NCI-H2107 treated with DMSO at 0.1 percent for 48 hours (cell line): Measurements from ENCODE around the gene ZNF557.
"Not testable (repeated sequence)": the region's sequence is repeated elsewhere in the genome, so short reads cannot be mapped to it uniquely, and the experiment has no call there.

Source experiments
- DNase-seq: peaks from one replicate; lab custom pipeline; 2025; ENCODE audit not compliant: unreplicated experiment; lab: John Stamatoyannopoulos, UW

The ZNF557 gene

DNA sequence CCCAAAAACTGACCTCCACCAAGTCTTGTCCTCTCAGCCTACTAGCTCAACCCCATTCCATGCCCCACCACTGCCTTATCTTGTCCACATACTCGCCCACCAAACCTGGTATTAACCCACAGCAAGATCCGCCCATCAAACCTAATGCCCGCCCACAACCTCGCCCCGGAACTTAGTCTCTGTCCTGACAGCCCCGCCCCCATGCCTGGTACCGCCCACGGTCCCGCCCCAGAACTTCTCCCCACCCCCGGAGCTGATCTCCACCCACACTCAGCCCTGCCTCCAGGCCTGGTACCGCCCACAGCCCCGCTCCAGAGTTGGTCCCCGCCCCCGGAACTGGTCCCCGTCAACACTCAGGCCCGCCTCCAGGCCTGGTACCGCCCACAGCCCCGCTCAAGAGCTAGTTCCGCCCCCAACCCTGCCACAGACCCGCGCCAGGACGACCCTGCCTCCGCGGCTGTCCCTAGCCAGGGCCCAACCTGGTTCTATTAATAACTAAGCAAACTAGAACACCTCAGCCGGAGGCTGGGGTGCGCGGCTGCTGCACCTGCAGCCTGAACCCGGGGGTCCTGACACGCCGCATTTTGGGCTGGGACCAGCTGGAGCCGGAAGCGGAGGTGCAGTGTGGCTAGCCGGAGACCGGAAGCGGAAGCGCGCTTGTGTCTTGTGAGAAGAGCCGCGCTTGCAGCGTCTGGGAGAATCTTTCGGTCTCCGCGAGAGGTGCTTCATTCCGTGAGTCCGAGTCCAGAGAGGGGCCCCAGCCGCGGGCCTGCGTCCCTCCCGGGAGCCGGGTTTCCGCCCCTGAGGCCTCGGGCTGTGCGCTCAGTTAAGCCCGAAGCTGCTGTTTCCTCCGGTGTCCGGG is at the start of gene ZNF557:
ZNF557 (plus strand) TSS at position 662 of the 862 bp plus-strand sequence. CDS start 5,372 bp downstream, outside the sequence.
- DNase-seq = peak; percentile 83

DNA sequence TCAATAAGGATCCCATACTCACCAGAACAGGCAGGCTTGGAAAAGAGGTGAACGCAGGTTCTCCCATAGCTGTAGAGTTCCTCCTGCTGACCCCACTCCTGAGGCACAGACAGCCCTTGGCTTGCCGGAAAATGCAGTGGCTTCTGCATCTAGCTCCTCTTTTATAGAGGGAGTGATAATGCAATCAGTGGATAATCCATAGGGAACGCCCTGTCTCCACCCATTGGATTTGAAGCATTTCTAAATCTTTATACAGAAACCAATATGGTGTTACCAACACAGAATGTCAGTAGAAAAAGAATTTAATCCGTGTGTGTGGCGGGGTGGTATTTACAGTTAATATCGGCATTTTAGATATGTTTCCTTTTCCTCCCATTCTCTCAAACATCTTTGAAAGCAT is 48.2 kb upstream of the ZNF557 start, which contains the start of gene MBD3L2B:
MBD3L2B (minus strand) TSS at position 101 of the 400 bp plus-strand sequence; CDS start at position 67, 34 bp downstream.
- DNase-seq = not testable (repeated sequence)

DNA sequence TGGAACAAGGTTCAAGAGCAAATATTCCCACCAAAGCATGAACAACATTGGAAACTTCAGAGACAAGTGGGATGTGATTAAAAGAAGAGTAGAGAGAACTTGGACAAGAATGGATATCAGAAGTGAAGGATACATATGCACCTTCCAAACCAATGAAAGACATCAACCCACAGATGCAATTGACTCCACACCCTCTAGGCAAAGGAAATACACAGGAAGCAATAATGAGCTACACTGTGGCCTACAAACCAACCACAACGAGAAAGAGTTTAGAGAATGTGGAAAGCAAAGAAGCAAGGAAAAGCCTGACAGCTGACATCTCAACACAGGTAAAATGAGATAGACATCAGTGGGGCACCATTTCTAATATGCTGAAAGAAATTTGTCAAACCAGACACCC is 40.7 kb upstream of the ZNF557 start:
- DNase-seq = not testable (repeated sequence)

DNA sequence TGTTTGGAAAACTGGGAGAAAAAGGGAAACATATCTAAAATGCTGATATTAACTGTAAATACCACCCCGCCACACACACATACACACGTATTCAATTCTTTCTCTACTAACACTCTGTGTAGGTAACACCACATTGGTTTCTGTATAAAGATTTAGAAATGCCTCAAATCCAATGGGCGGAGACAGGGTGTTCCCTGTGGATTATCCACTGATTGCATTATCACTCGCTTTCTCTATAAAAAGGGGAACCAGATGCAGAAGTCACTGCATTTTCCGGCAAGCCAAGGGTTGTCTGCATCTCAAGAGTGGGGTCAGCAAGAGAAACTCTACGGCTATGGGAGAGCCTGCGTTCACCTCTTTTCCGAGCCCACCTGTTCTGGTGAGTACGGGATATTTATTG is 39.2 kb upstream of the ZNF557 start, which contains the start of gene MBD3L5:
MBD3L5 (plus strand) TSS at position 301 of the 400 bp plus-strand sequence; CDS start at position 335, 34 bp downstream.
- DNase-seq = not testable (repeated sequence)

DNA sequence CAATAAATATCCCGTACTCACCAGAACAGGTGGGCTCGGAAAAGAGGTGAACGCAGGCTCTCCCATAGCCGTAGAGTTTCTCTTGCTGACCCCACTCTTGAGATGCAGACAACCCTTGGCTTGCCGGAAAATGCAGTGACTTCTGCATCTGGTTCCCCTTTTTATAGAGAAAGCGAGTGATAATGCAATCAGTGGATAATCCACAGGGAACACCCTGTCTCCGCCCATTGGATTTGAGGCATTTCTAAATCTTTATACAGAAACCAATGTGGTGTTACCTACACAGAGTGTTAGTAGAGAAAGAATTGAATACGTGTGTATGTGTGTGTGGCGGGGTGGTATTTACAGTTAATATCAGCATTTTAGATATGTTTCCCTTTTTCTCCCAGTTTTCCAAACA is 29.4 kb upstream of the ZNF557 start, which contains the start of gene MBD3L4:
MBD3L4 (minus strand) TSS at position 101 of the 400 bp plus-strand sequence; CDS start at position 66, 35 bp downstream.
- DNase-seq = not testable (repeated sequence)

DNA sequence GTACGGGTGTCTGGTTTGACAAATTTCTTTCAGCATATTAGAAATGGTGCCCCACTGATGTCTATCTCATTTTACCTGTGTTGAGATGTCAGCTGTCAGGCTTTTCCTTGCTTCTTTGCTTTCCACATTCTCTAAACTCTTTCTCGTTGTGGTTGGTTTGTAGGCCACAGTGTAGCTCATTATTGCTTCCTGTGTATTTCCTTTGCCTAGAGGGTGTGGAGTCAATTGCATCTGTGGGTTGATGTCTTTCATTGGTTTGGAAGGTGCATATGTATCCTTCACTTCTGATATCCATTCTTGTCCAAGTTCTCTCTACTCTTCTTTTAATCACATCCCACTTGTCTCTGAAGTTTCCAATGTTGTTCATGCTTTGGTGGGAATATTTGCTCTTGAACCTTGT is 27.9 kb upstream of the ZNF557 start:
- not testable (repeated sequence) for DNase-seq

DNA sequence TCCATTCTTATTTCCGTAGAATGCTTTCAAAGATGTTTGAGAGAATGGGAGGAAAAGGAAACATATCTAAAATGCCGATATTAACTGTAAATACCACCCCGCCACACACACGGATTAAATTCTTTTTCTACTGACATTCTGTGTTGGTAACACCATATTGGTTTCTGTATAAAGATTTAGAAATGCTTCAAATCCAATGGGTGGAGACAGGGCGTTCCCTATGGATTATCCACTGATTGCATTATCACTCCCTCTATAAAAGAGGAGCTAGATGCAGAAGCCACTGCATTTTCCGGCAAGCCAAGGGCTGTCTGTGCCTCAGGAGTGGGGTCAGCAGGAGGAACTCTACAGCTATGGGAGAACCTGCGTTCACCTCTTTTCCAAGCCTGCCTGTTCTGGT is 20.5 kb upstream of the ZNF557 start, which contains the start of gene MBD3L2:
MBD3L2 (plus strand) TSS at position 301 of the 400 bp plus-strand sequence; CDS start at position 354, 53 bp downstream.
- DNase-seq = not testable (repeated sequence)

DNA sequence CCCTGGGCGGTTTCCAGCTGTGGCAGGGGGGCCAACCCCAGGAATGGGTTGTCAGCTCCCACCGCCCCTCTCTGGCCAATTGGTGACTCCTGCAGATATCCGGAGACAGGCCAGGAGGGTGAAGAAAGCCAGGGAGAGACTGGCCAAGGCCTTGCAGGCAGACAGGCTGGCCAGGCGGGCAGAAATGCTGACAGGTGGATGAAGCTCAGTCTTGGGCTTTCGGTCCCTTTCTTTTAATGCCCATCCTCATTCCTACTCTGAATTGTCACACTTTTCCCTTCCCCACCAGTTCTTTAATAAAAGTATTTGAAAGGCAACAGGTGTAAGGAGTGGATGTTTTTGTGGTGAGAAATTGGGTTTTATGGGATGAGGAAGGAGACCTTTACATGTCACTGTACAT is 18.1 kb upstream of the ZNF557 start:
- not testable (repeated sequence) for DNase-seq

DNA sequence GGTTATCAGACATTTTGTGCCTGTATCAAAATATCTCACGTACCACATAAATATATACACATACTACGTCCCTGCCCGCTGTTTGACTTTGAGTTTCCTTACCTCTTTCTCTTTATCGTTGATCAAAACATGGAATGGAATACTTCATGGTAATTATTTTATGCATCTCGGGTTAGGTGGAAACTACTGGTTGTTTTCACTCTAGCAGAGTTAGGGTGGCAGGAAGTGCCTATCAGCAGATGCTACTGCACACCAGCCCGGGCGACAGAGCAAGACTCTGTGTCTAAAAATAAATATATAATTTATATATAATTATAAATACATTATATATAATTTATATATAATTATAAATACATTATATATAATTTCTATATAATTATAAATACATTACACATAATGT is 16.6 kb upstream of the ZNF557 start:
- not testable (repeated sequence) for DNase-seq

DNA sequence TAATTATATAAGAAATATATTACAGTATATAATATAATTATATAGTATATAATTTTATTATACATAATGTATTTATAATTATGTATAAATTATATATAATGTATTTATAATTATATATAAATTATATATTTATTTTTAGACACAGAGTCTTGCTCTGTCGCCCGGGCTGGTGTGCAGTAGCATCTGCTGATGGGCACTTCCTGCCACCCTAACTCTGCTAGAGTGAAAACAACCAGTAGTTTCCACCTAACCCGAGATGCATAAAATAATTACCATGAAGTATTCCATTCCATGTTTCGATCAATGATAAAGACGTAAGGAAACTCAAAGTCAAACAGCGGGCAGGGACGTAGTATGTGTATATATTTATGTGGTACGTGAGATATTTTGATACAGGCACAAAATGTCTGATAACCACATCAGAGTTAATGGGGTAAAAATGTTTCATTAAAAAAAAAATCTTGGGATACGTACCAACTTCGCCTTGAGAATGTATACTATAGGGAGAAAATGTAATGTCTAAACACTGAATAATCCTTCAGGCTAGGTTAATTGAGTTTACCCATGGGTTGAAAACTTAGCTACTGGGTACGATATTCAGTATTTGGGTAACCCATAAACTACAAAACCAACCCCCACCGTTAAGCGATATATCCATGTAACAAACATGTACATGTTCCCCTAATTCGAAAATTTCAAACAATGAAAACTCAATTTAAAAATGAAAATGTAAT is 14.7 kb upstream of the ZNF557 start:
- DNase-seq = not testable (repeated sequence)

DNA sequence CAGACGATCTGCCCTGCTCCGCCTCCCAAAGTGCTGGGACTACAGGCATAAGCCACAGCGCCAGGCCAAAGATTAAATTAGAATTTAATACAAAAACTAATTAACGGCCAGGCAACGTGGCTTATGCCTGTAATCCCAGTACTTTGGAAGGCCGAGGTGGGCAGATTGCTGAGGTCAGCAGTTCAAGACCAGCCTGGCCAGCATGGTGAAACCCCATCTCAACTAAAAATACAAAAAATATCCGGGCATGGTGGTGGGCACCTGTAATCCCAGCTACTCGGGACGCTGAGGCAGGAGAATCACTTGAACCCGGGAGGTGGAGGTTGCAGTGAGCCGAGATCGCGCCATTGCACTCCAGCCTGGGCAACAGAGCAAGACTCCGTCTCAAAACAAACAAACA is 13.8 kb upstream of the ZNF557 start:
- DNase-seq = not testable (repeated sequence)

DNA sequence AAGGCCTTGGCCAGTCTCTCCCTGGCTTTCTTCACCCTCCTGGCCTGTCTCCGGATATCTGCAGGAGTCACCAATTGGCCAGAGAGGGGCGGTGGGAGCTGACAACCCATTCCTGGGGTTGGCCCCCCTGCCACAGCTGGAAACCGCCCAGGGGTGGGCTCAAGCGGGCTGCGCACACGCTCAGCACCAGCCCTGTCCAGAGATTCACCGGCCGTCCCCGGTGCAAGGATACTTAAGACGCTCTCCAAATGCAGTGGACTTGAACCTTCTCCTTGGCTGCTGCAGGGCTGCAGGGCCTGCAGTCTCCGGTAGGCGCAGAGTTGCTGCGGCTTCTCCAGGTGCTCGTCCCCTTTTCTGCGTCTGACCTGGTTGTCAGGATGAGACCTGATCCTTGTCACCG is 13.1 kb upstream of the ZNF557 start:
- not testable (repeated sequence) for DNase-seq

DNA sequence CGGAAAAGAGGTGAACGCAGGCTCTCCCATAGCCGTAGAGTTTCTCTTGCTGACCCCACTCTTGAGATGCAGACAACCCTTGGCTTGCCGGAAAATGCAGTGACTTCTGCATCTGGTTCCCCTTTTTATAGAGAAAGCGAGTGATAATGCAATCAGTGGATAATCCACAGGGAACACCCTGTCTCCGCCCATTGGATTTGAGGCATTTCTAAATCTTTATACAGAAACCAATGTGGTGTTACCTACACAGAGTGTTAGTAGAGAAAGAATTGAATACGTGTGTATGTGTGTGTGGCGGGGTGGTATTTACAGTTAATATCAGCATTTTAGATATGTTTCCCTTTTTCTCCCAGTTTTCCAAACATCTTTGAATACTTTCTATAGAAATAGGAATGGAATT is 10.9 kb upstream of the ZNF557 start, which contains the start of gene MBD3L3:
MBD3L3 (minus strand) TSS at position 101 of the 400 bp plus-strand sequence; CDS start at position 30, 71 bp downstream.
- DNase-seq = not testable (repeated sequence)

DNA sequence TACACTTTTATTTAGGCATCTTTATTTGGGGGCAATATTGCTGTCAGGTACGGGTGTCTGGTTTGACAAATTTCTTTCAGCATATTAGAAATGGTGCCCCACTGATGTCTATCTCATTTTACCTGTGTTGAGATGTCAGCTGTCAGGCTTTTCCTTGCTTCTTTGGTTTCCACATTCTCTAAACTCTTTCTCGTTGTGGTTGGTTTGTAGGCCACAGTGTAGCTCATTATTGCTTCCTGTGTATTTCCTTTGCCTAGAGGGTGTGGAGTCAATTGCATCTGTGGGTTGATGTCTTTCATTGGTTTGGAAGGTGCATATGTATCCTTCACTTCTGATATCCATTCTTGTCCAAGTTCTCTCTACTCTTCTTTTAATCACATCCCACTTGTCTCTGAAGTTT is 9.5 kb upstream of the ZNF557 start:
- not testable (repeated sequence) for DNase-seq

DNA sequence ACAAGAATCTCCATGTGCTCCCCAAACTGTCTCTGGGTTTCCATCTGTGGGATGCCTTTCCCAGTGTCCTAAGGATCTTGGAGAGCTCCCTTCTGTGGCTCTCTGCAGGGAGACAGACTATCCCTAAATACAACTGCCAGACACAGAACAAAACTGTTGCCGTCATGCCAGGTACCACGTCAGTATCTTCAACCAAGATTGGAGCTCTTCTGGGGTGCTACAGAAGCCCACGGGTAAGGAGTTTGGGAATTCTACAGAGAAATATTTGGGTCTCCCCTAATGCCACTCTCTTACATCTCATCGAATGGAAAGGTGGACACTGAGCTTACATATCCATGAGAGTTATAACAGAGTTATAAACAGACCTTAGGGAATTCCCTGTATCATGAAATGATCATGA is 6.2 kb upstream of the ZNF557 start:
- DNase-seq = no peak

DNA sequence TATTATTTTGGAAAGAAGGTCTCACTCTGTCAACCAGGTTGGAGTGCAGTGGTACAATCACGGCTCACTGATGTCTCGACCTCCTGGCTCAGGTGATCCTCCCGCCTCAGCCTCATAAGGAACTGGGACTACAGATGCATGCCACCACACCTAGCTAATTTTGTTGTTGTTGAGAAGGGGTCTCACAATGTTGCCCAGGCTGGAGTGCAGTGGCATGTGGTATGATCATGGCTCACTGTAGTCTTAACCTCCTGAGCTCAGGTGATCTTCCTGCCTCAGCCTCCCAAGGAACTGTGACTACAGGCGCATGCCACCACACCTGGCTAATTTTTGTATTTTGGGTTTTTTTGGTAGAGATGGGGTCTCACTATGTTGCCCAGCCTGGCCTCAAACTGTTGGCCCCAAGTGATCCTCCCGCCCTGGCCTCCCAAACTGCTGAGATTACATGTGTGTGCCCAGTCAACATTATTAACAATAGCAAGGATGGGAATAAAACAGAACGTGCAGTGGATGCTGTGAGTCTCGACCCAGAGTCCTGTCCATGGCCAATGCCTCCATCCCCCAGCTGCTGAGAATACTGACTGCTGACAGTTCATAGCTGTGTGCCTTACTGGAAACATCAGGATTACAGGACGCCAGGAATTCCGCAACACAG is 5.6 kb upstream of the ZNF557 start:
- no peak for DNase-seq

DNA sequence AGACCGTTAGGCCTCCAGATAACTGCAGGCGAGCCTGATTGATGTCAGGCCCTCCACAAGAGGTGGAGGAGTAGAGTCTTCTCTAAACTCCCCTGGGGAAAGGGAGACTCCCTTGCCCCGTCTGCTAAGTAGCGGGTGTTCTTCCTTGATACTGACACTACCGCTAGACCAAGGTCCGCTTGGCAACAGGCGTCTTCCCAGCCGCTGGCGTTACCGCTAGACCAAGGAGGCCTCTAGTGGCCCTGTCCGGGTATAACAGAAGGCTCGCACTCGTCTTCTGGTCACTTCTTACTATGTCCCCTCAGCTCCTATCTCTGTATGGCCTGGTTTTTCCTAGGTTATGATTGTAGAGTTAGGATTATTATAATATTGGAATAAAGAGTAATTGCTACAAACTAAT is 2.4 kb upstream of the ZNF557 start:
- DNase-seq = not testable (repeated sequence)

DNA sequence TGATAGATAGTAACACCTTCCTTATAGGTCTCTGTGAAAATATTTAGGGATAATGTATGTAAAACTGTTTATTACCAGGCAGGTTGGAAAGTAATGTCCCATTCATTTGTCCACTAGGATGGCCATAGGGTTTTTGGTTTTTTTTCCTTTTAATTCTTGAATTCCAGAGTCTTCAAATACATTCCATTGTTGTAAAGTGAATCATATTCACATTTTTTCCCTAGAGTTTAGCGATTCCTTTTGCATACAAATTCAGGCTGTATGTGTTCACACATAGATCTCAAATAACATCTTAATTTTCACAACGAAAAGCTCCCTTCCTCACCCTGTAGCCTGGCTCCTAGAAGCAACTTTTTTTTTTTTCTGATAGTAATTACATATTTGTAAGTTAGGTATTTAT is 1.8 kb upstream of the ZNF557 start:
- no peak for DNase-seq

DNA sequence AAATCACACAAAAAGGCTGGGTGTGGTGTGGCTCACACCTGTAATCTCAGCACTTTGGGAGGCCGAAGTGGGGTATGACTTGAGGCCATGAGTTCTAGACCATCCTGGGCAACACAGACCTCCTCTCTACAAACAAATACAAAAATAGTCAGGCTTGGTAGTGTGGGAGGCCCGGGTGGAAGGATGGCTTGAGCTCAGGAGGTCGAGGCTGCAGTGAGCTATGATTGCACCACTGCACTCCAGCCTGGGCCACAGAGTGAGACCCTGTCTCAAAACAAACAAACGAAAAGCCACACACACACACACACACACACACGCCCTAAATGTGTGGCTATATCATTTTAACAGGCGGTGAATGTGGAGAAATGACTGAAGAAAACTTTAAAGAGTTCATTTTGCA is 904 bp upstream of the ZNF557 start:
- DNase-seq = no peak

DNA sequence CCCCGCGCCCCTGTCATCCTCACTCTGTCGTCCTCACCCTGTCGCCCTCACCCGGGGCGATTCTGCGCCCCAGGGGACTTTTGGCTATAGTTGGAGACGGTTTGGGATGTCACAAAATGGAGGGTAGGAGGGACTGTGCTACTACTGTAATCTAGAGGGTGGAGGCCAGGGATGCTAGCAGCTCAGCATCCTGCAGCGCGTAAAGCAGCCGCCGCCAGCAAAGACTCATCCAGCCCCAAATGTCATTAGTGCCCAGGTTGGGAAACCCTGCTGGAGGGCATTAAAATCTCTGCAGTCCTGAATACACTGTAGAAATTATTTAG is 362 bp downstream of the ZNF557 start:
- no peak for DNase-seq

DNA sequence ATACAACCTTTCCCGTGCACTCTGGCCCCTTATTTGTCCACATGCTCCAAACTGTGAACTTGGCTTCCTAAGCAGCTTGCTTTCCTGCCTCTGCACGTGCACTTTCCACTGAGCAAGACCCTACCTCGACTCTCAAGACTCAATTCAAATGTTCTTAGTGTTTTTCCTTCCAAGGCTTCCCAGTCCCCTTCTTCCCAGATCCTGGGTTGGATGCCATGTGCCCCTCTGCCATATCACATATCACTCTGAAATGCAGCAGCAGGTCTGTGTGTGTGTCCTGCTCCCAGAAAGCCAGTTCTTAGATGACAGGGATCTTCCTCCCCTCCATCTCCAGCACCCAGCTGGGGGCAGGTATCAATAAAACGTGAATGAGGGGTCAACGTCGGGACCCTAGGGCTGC is 3.0 kb downstream of the ZNF557 start:
- DNase-seq = no peak
